SK-N-SH treated with all-trans-retinoic acid at 6 μM for 48 hours (cell line): ENCODE measurements around the gene KCNK15.

Experiments
- ATAC-seq: fragments of 200-7000 bp; cut with Tn5 transposase; 3 replicates; pipeline ENCODE4 v1.9.1; 2020; ENCODE audit warnings: mild to moderate bottlenecking, moderate library complexity
- CSDC2 ChIP-seq: fragments of 250-450 bp; sonication (Bioruptor Pico); IDR thresholded peaks from 2 replicates; pipeline ENCODE4 v1.5.0; 2020; ENCODE audit warnings: mild to moderate bottlenecking, moderate library complexity
- ESRRG ChIP-seq: fragments of 250-450 bp; sonication (Bioruptor Pico); IDR thresholded peaks from 2 replicates; pipeline ENCODE4 v1.6.1; 2021; ENCODE audit warnings: mild to moderate bottlenecking
- GLIS3 ChIP-seq: fragments of 250-450 bp; sonication (Bioruptor Pico); IDR thresholded peaks from 2 replicates; pipeline ENCODE4 v1.5.0; 2020; ENCODE audit warnings: mild to moderate bottlenecking, moderate library complexity
- ISL1 ChIP-seq: fragments of 250-450 bp; sonication (Bioruptor Pico); IDR thresholded peaks from 2 replicates; pipeline ENCODE4 v2.1.2; 2022; ENCODE audit warnings: mild to moderate bottlenecking, moderate library complexity
- OSR1 ChIP-seq: fragments of 250-450 bp; sonication (Bioruptor Pico); IDR thresholded peaks from 2 replicates; pipeline ENCODE4 v1.8.0; 2022; ENCODE audit warnings: moderate library complexity, mild to moderate bottlenecking, inconsistent platforms
- PPARA ChIP-seq: fragments of 250-450 bp; sonication (Bioruptor Pico); IDR thresholded peaks from 2 replicates; pipeline ENCODE4 v1.5.0; 2020; ENCODE audit warnings: mild to moderate bottlenecking, borderline replicate concordance
- RARB ChIP-seq: fragments of 250-450 bp; sonication (Bioruptor Pico); IDR thresholded peaks from 2 replicates; pipeline ENCODE4 v1.8.0; 2021; ENCODE audit warnings: mild to moderate bottlenecking, moderate library complexity
- SNAI2 ChIP-seq: fragments of 250-450 bp; sonication (Bioruptor Pico); IDR thresholded peaks from 2 replicates; pipeline ENCODE4 v1.5.0; 2020; ENCODE audit warnings: mild to moderate bottlenecking, moderate library complexity
- TCF4 ChIP-seq: fragments of 250-450 bp; sonication (Bioruptor Pico); IDR thresholded peaks from 2 replicates; pipeline ENCODE4 v1.8.0; 2021; ENCODE audit warnings: mild to moderate bottlenecking, moderate library complexity, borderline replicate concordance
- TOX ChIP-seq: fragments of 250-450 bp; sonication (Bioruptor Pico); IDR thresholded peaks from 2 replicates; pipeline ENCODE4 v1.8.0; 2021; ENCODE audit warnings: mild to moderate bottlenecking, moderate library complexity, borderline replicate concordance
- ZC3H10 ChIP-seq: fragments of 250-450 bp; sonication (Bioruptor Pico); IDR thresholded peaks from 2 replicates; pipeline ENCODE4 v1.5.1; 2021; ENCODE audit warnings: mild to moderate bottlenecking, moderate library complexity
- ZFP3 ChIP-seq: fragments of 250-450 bp; sonication (Bioruptor Pico); IDR thresholded peaks from 2 replicates; pipeline ENCODE4 v1.5.0; 2020; ENCODE audit warnings: mild to moderate bottlenecking, moderate library complexity
- ZFP30 ChIP-seq: fragments of 450-650 bp; formaldehyde crosslinking; IDR thresholded peaks from 2 replicates; pipeline ENCODE4 v1.5.0; 2022; ENCODE audit warnings: mild to moderate bottlenecking, moderate library complexity
- ZNF565 ChIP-seq: fragments of 450-650 bp; formaldehyde crosslinking; conservative IDR thresholded peaks from 2 replicates; pipeline ENCODE4 v1.5.0; 2020; ENCODE audit warnings: low read depth, mild to moderate bottlenecking, moderate library complexity
- ZNF8 ChIP-seq: fragments of 450-650 bp; formaldehyde crosslinking; IDR thresholded peaks from 2 replicates; pipeline ENCODE4 v1.5.0; 2020; ENCODE audit warnings: mild to moderate bottlenecking, moderate library complexity
- TF ChIP-seq, protein P1 (sequence below): fragments of 250-450 bp; sonication (Bioruptor Pico); IDR thresholded peaks from 2 replicates; pipeline ENCODE4 v1.5.0; 2020; ENCODE audit warnings: mild to moderate bottlenecking, moderate library complexity
- TF ChIP-seq, protein P2 (sequence below): fragments of 250-450 bp; sonication (Bioruptor Pico); IDR thresholded peaks from 2 replicates; pipeline ENCODE4 v1.5.1; 2020; ENCODE audit warnings: low read depth, mild to moderate bottlenecking, moderate library complexity
- TF ChIP-seq, protein P3 (sequence below): fragments of 250-450 bp; sonication (Bioruptor Pico); IDR thresholded peaks from 2 replicates; pipeline ENCODE4 v1.8.0; 2020; ENCODE audit warnings: mild to moderate bottlenecking, moderate library complexity, borderline replicate concordance

KCNK15 gene

GRCh38 chr20:44704551-44704971, 41.1 kb upstream of the KCNK15 start (continued):
- TF ChIP-seq, protein P1, sequence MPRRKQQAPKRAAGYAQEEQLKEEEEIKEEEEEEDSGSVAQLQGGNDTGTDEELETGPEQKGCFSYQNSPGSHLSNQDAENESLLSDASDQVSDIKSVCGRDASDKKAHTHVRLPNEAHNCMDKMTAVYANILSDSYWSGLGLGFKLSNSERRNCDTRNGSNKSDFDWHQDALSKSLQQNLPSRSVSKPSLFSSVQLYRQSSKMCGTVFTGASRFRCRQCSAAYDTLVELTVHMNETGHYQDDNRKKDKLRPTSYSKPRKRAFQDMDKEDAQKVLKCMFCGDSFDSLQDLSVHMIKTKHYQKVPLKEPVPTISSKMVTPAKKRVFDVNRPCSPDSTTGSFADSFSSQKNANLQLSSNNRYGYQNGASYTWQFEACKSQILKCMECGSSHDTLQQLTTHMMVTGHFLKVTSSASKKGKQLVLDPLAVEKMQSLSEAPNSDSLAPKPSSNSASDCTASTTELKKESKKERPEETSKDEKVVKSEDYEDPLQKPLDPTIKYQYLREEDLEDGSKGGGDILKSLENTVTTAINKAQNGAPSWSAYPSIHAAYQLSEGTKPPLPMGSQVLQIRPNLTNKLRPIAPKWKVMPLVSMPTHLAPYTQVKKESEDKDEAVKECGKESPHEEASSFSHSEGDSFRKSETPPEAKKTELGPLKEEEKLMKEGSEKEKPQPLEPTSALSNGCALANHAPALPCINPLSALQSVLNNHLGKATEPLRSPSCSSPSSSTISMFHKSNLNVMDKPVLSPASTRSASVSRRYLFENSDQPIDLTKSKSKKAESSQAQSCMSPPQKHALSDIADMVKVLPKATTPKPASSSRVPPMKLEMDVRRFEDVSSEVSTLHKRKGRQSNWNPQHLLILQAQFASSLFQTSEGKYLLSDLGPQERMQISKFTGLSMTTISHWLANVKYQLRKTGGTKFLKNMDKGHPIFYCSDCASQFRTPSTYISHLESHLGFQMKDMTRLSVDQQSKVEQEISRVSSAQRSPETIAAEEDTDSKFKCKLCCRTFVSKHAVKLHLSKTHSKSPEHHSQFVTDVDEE (CRISPR knock-in tag), result no peak
- TF ChIP-seq CSDC2 (CRISPR knock-in tag) (no peak), ZNF565 (CRISPR knock-in tag) (no peak)
- TF ChIP-seq, protein P2, sequence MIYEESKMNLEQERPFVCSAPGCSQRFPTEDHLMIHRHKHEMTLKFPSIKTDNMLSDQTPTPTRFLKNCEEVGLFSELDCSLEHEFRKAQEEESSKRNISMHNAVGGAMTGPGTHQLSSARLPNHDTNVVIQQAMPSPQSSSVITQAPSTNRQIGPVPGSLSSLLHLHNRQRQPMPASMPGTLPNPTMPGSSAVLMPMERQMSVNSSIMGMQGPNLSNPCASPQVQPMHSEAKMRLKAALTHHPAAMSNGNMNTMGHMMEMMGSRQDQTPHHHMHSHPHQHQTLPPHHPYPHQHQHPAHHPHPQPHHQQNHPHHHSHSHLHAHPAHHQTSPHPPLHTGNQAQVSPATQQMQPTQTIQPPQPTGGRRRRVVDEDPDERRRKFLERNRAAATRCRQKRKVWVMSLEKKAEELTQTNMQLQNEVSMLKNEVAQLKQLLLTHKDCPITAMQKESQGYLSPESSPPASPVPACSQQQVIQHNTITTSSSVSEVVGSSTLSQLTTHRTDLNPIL, result no peak

DNA sequence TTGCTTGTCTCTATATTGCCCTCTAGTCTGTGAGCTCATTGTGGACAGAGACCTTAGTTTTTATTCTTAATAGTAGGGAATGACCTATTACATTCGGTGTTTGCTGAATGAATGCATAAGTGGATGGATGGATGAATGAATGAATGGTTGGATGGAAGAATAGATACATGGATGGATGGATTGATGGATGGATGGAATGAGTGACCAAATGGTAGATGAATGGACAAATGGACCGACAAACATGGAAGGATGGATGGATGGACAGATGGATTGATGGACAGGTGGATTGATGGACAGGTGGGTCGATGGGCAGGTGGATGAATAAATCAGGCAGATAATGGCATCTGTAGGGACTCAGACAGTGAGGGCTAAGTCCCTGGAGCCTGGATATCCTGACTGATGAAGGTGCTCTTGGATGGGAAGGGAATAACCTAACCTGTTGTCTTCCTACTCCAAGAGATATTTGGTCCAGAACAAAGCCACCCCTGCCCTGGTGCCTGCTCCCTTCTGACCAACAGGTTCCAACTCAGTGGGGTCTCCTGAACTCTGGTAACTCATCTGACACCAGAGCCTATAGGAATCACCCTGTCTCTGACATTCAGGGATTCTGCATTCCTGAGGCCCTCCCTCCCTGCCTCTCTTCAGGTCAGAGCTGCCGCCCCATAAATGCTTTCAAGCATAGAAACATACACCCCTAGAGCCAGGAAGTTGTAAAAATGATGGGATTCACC, 40.1 kb upstream of the KCNK15 start:
- no peak for TF ChIP-seq RARB (CRISPR knock-in tag)
- TF ChIP-seq GLIS3 (CRISPR knock-in tag), result no peak
- no peak for TF ChIP-seq SNAI2 (CRISPR knock-in tag)
- TF ChIP-seq ZFP3 (CRISPR knock-in tag), result no peak
- no peak for TF ChIP-seq ZC3H10 (CRISPR knock-in tag)
- TF ChIP-seq, protein P3, sequence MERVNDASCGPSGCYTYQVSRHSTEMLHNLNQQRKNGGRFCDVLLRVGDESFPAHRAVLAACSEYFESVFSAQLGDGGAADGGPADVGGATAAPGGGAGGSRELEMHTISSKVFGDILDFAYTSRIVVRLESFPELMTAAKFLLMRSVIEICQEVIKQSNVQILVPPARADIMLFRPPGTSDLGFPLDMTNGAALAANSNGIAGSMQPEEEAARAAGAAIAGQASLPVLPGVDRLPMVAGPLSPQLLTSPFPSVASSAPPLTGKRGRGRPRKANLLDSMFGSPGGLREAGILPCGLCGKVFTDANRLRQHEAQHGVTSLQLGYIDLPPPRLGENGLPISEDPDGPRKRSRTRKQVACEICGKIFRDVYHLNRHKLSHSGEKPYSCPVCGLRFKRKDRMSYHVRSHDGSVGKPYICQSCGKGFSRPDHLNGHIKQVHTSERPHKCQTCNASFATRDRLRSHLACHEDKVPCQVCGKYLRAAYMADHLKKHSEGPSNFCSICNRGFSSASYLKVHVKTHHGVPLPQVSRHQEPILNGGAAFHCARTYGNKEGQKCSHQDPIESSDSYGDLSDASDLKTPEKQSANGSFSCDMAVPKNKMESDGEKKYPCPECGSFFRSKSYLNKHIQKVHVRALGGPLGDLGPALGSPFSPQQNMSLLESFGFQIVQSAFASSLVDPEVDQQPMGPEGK (CRISPR knock-in tag), result no peak
- TF ChIP-seq CSDC2 (CRISPR knock-in tag), result no peak
- no peak for TF ChIP-seq ZNF8 (CRISPR knock-in tag)
- ATAC-seq, result no peak

GRCh38 chr20:44706301-44707017, 39.2 kb upstream of the KCNK15 start:
- ATAC-seq, result peak; percentile 30; the same call in 1 of the 3 replicates
- no peak for TF ChIP-seq PPARA (CRISPR knock-in tag)
- TF ChIP-seq ZFP30 (CRISPR knock-in tag), result no peak
- TF ChIP-seq, protein P3 (CRISPR knock-in tag), result no peak
- TF ChIP-seq, protein P1 (CRISPR knock-in tag), result no peak
- TF ChIP-seq SNAI2 (CRISPR knock-in tag), result no peak
- no peak for TF ChIP-seq ESRRG (CRISPR knock-in tag)
- TF ChIP-seq, protein P2, result no peak
- no peak for TF ChIP-seq TCF4 (CRISPR knock-in tag)
- TF ChIP-seq TOX (CRISPR knock-in tag), result no peak
- no peak for TF ChIP-seq ISL1 (CRISPR knock-in tag)
- TF ChIP-seq OSR1 (CRISPR knock-in tag), result no peak
